Loucy (cell line): ENCODE measurements around the gene HES2.
"Not testable (repeated sequence)": the region's sequence is repeated elsewhere in the genome, so short reads cannot be mapped to it uniquely, and the experiment has no call there.

Experiments
- H2AFZ ChIP-seq: fragments of 200-600 bp; sonication (generic); 2 replicates; pipeline ENCODE4 v1.6.0; 2016; ENCODE audit warnings: antibody characterized with exemption, mild to moderate bottlenecking, low read length, moderate library complexity
- H3F3A ChIP-seq: fragments of 200-600 bp; 2 replicates; pipeline ENCODE4 v1.6.0; 2016; ENCODE audit warnings: antibody characterized with exemption, low read depth, mild to moderate bottlenecking
- H3K27me3 ChIP-seq: fragments of 200-600 bp; sonication (generic); 2 replicates; pipeline ENCODE4 v1.6.1; 2014; ENCODE audit warnings: low read length, mild to moderate bottlenecking; ENCODE audit not compliant: insufficient read depth, poor library complexity, severe bottlenecking
- H3K36me3 ChIP-seq: fragments of 200-600 bp; sonication (generic); 2 replicates; pipeline ENCODE4 v1.6.1; 2016; ENCODE audit warnings: low read length; ENCODE audit not compliant: insufficient read depth
- H3K4me1 ChIP-seq: fragments of 200-600 bp; sonication (generic); 2 replicates; pipeline ENCODE4 v1.5.1; 2014; ENCODE audit warnings: low read length, mild to moderate bottlenecking; ENCODE audit not compliant: insufficient read depth, poor library complexity, severe bottlenecking
- H3K4me2 ChIP-seq: fragments of 200-600 bp; sonication (generic); 2 replicates; pipeline ENCODE4 v1.6.0; 2014; ENCODE audit warnings: antibody characterized with exemption, low read length, low read depth, mild to moderate bottlenecking; ENCODE audit not compliant: poor library complexity, severe bottlenecking
- H3K4me3 ChIP-seq: fragments of 200-600 bp; sonication (generic); 2 replicates; pipeline ENCODE4 v1.5.1; 2014; ENCODE audit warnings: low read length, mild to moderate bottlenecking, mixed read lengths; ENCODE audit not compliant: poor library complexity, severe bottlenecking
- H3K79me2 ChIP-seq: fragments of 200-600 bp; sonication (generic); 2 replicates; pipeline ENCODE4 v1.6.1; 2014; ENCODE audit warnings: low read length; ENCODE audit not compliant: insufficient read depth
- H3K9ac ChIP-seq: fragments of 200-600 bp; sonication (generic); 2 replicates; pipeline ENCODE4 v1.6.0; 2014; ENCODE audit warnings: mild to moderate bottlenecking, low read depth, low read length, moderate library complexity; ENCODE audit not compliant: poor library complexity, severe bottlenecking
- H3K9me2 ChIP-seq: fragments of 200-600 bp; sonication (generic); replicated peaks from 2 replicates; pipeline ENCODE4 v1.6.1; 2016; ENCODE audit warnings: low read depth, low read length, mixed read lengths
- H3K9me3 ChIP-seq: fragments of 200-600 bp; sonication (generic); 2 replicates; pipeline ENCODE4 v1.6.1; 2014; ENCODE audit warnings: mild to moderate bottlenecking, antibody characterized with exemption, low read length, low read depth; ENCODE audit not compliant: insufficient read depth
- H4K20me1 ChIP-seq: fragments of 200-600 bp; sonication (generic); 2 replicates; pipeline ENCODE4 v1.6.0; 2014; ENCODE audit warnings: antibody characterized with exemption, low read length, mild to moderate bottlenecking; ENCODE audit not compliant: insufficient read depth, poor library complexity, severe bottlenecking
- CTCF ChIP-seq: fragments of 200-600 bp; sonication (generic); conservative IDR thresholded peaks from 2 replicates; pipeline ENCODE4 v1.5.1; 2014; ENCODE audit warnings: mild to moderate bottlenecking, antibody characterized with exemption, low read length
- EZH2phosphoT487 ChIP-seq: fragments of 200-600 bp; IDR thresholded peaks from 2 replicates; pipeline ENCODE4 v1.6.1; 2018; ENCODE audit warnings: antibody characterized with exemption, mild to moderate bottlenecking, moderate library complexity, borderline replicate concordance

The HES2 gene

GRCh38 chr1:6396998-6397397, 22.7 kb downstream of the HES2 start:
- H3K79me2 ChIP-seq: peaks cover 13% of the 10 kb centered on the region
- no peak overlapping the region for H3K9ac ChIP-seq
- H2AFZ ChIP-seq: no peak overlapping the region
- no peaks in the 10 kb centered on the region for H3K36me3 ChIP-seq
- H3K9me2 ChIP-seq: no peaks in the 10 kb centered on the region
- H4K20me1 ChIP-seq: peaks cover 2% of the 10 kb centered on the region
- peaks cover 17% of the 10 kb centered on the region for H3K4me1 ChIP-seq
- H3K4me3 ChIP-seq: no peak overlapping the region
- no peak overlapping the region for H3K4me2 ChIP-seq
- peaks cover 4% of the 10 kb centered on the region; the same call in 1 of the 2 replicates for H3F3A ChIP-seq
- TF ChIP-seq CTCF (peak; percentile 58), EZH2phosphoT487 (no peak)
- no peaks in the 10 kb centered on the region for H3K27me3 ChIP-seq
- no peaks in the 10 kb centered on the region for H3K9me3 ChIP-seq

GRCh38 chr1:6395781-6396244, 23.9 kb downstream of the HES2 start:
- H3K4me2 ChIP-seq, H3K27me3 ChIP-seq, H3K4me3 ChIP-seq, H3K9me2 ChIP-seq, H4K20me1 ChIP-seq, H3K9me3 ChIP-seq, H3F3A ChIP-seq, H3K36me3 ChIP-seq, H3K9ac ChIP-seq, H2AFZ ChIP-seq: not testable (repeated sequence)
- H3K79me2 ChIP-seq: peaks cover 25% of the 10 kb centered on the region
- H3K4me1 ChIP-seq: peaks cover 24% of the 10 kb centered on the region

GRCh38 chr1:6395130-6395529, 24.6 kb downstream of the HES2 start:
- not testable (repeated sequence) for H3K36me3 ChIP-seq, H3K27me3 ChIP-seq, H3K9me2 ChIP-seq, H3K9me3 ChIP-seq, H3K9ac ChIP-seq, H4K20me1 ChIP-seq, H3F3A ChIP-seq, H2AFZ ChIP-seq, H3K4me3 ChIP-seq
- H3K4me2 ChIP-seq: peak overlapping the region; percentile 100
- peaks cover 24% of the 10 kb centered on the region for H3K4me1 ChIP-seq
- H3K79me2 ChIP-seq: peaks cover 31% of the 10 kb centered on the region

GRCh38 chr1:6393400-6394187, 26.1 kb downstream of the HES2 start, which contains the start of gene ACOT7:
Gene ACOT7, minus strand, starts transcription at chr1:6393767. Its CDS starts 368 bp downstream, at chr1:6393399.
- H3K9me2 ChIP-seq: no peaks in the 10 kb centered on the region
- H3K9me3 ChIP-seq: no peaks in the 10 kb centered on the region
- H4K20me1 ChIP-seq: peaks cover 13% of the 10 kb centered on the region
- peaks cover 32% of the 10 kb centered on the region for H3K4me1 ChIP-seq
- peak within 1 kb of the TSS; percentile 87 for H3K4me3 ChIP-seq
- peak within 1 kb of the TSS; percentile 100 for H3K4me2 ChIP-seq
- H3K36me3 ChIP-seq: no peaks in the 10 kb centered on the region
- peak within 1 kb of the TSS; percentile 86 for H3K9ac ChIP-seq
- TF ChIP-seq EZH2phosphoT487 (no peak), CTCF (no peak)
- peaks cover 4% of the 10 kb centered on the region; the same call in 1 of the 2 replicates for H3F3A ChIP-seq
- H3K79me2 ChIP-seq: peaks cover 45% of the 10 kb centered on the region
- H3K27me3 ChIP-seq: no peaks in the 10 kb centered on the region
- H2AFZ ChIP-seq: peak within 1 kb of the TSS; percentile 87
